T-helper 17 cell (primary cell): Measurements from ENCODE around the gene EIF5. TPM values are rescaled to one million over a fixed set of nuclear protein-coding genes. Genes with fewer than 3 reads are reported as not detected.

ENCODE experiments used
- ATAC-seq: fragments of 150-1000 bp; cut with Tn5 transposase; 2 replicates; pipeline ENCODE4 v1.10.0; 2021; ENCODE audit warnings: mild to moderate bottlenecking, moderate library complexity
- DNase-seq, 3 donors: peaks; one replicate each; pipeline versions ENCODE4 v3.0.0 to v3.0.0-alpha.2; 2020 to 2021
- H3K9me3 ChIP-seq: one replicate; pipeline ENCODE4 v1.7.0; 2013; ENCODE audit warnings: low read length, mild to moderate bottlenecking; ENCODE audit not compliant: control insufficient read depth, poor library complexity, severe bottlenecking
- H3K27ac Mint-ChIP-seq: one replicate; pipeline ENCODE4 v1.8.0; 2022; ENCODE audit warnings: mild to moderate bottlenecking, moderate library complexity, mixed read lengths
- H3K27me3 Mint-ChIP-seq: one replicate; pipeline ENCODE4 v1.8.0; 2022; ENCODE audit warnings: mixed read lengths
- H3K36me3 Mint-ChIP-seq: one replicate; pipeline ENCODE4 v1.8.0; 2022; ENCODE audit warnings: low read depth, mixed read lengths
- H3K4me1 Mint-ChIP-seq: one replicate; pipeline ENCODE4 v1.8.0; 2022; ENCODE audit warnings: mild to moderate bottlenecking, mixed read lengths
- H3K4me3 Mint-ChIP-seq: one replicate; pipeline ENCODE4 v1.8.0; 2022; ENCODE audit warnings: mild to moderate bottlenecking, moderate library complexity, mixed read lengths
- total RNA-seq, 4 donors: library from RNA in 2 of 4; stranded (reverse) in 2 of 4; gene quantifications; one replicate each; pipeline ENCODE4 v1.2.3 and lab custom pipeline; 2022 to 2026

The EIF5 gene
- total RNA-seq, 2 donors from 2014 or later, result 649 to 800 TPM

DNA sequence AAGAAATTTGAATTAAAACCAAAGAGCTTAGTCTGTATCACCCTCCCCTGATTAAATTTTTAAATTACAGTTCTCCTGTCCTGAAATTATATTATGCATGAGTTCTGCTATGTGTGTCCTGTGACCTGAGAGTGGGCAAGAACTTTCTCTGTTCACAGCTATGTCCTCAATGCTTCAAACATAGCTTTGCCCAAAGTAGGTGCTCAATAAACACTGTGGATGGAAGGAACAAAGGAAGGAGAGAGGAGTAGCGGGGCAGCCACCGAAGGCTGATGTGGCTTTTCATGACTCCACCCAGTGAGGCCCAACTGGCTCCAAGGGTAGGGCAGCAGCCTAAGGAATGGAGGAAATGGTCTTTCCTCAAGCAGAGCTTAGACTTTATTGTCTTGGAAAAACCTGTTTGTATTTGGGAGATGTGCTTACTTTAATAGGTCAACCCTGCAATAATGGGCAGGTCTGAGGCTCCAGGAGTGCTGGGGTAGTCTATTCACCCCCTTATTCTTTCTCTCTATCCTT lies 43.5 kb downstream of the EIF5 start:
- Mint-ChIP-seq H3K4me3 (no peak overlapping the region), H3K27ac (no peak overlapping the region), H3K27me3 (peaks cover 27% of the 10 kb centered on the region), H3K4me1 (peaks cover 6% of the 10 kb centered on the region), H3K36me3 (peaks cover 2% of the 10 kb centered on the region)
- ATAC-seq, result no peak
- no peaks in the 10 kb centered on the region for H3K9me3 ChIP-seq
- no peak for DNase-seq

DNA sequence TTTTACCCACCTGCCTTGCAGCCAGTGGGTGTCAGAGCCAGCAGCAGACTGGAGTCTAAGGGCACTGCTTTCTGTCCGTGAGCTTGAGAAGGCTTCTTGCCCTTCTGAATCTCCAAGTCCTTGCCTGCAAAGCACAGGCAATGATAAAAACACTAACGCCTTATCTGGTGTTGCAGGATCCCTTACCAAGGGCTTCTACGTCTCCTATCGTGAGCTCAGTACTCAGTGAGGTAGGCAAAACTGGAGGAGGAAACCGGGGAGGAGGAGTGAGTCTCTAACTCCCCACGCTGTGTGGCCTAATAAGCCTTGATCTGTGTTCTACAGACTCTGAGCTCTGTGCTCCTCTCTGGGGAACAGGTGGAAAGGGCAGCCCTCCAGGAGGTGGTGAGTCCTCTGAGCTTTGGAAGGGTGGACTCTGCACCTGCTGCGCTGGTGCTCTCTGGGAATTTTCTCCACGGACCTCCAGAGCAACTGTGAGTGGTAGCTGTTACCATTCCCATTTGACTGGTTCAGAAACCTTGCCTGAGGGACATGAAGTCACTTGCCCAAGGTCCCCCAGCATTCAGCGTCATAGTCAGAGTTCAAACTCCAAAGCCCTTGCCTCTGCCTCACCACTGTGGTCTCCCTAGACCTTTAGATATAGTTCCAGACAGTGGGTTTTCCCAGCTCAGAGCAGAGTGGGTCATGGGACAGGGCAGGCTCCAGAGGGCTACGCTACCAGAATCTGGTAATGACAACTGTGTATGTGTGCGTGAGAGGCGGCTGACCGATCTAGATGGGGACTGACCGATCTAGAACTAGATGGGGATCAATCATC lies 44.2 kb downstream of the EIF5 start:
- H3K36me3 Mint-ChIP-seq, result peaks cover 2% of the 10 kb centered on the region
- H3K4me3 Mint-ChIP-seq, result no peak overlapping the region
- DNase-seq, result no peak
- H3K4me1 Mint-ChIP-seq, result peaks cover 9% of the 10 kb centered on the region
- ATAC-seq, result no peak
- H3K27ac Mint-ChIP-seq, result no peak overlapping the region
- peaks cover 31% of the 10 kb centered on the region for H3K27me3 Mint-ChIP-seq
- H3K9me3 ChIP-seq, result no peaks in the 10 kb centered on the region

DNA sequence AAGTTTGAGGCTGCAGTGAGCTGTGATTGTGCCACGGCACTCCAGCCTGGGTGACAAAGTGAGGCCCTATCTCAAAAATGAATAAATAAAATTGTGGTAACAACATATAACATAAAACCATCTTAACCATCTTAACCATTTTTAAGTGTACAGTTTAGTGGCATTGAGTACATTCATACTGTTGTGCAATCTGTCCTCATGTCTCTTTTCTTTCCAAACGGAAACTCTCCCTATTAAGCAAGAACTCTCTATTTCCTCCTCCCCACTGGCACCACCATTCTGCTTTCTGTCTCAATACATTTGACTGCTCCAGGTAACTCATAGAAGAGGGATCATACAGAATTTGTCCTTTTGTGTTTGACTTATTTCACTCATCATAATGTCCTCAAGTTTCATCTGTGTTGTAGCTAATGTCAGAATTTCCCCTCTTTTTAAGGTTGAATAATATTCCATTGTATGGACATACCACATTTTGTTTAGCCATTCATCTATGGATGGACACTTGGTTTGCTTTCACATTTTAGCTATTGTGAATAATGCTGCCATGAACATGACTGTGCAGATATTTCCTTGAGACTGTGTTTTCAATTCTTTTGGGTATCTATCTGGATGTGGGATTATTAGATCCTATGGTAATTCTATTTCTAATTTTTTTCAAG lies 46.8 kb downstream of the EIF5 start:
- Mint-ChIP-seq H3K4me3 (no peak overlapping the region), H3K27me3 (peaks cover 19% of the 10 kb centered on the region), H3K27ac (no peak overlapping the region), H3K36me3 (no peaks in the 10 kb centered on the region), H3K4me1 (peaks cover 11% of the 10 kb centered on the region)
- H3K9me3 ChIP-seq, result no peaks in the 10 kb centered on the region
- no peak for DNase-seq
- ATAC-seq, result no peak

DNA sequence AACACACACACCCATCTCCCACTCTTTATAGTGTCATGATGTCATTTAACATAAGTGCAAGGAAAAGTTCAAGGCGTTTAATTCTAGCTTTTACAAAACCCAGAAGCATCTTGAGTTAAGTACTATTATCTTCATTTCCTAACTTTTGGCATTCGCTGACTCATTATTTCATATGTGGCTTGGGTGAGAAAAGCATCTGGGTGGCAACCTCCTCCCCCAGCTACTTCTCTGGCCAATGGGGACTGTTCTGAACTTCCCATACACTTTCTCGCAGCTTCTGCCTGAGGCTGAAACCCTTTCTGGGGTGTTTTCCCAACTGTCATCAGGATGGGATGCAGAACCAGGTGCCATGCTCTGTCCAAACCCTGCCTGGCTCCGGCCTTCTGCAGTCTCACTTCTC lies 48.3 kb downstream of the EIF5 start:
- DNase-seq (no peak), ATAC-seq (no peak)

DNA sequence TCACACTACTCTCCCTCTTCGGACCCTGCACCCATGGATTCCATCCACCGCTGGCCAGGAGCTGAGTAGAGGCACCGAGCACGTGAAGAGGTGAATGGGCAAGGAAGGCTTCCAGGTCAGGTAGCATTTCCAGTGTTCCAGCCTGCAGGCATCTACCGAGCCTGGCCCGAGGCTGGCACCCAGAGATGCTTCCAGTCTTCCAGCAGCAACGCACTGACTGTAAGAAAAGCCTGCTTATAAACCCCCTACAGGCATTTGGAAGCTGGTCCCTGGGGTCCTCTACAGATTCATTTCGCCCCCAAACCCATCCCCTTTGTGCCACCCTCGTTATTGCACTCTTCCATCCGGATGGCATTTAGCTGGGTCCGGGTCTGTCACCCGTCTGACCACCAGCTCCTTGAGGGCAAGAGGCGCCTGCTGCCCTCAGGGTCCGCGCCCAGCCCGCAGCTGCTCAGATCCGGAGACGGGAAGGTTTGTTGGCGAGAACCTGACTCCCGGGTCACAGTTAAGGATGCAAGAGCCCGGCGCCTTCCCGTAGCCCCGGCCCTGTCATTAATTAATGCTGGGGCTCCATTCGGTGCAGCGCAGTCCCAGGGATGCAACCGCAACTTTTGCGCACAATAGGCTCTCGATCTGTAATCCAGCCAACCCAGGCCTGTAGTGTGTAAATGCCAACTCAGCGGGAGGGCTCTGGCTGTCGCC lies 50.6 kb downstream of the EIF5 start:
- H3K9me3 ChIP-seq, result no peaks in the 10 kb centered on the region
- no peak for ATAC-seq
- peak overlapping the region; percentile 94 for H3K27ac Mint-ChIP-seq
- H3K4me1 Mint-ChIP-seq, result peaks cover 29% of the 10 kb centered on the region
- H3K36me3 Mint-ChIP-seq, result no peaks in the 10 kb centered on the region
- H3K4me3 Mint-ChIP-seq, result peak overlapping the region; percentile 96
- H3K27me3 Mint-ChIP-seq, result peaks cover 19% of the 10 kb centered on the region
- DNase-seq, result no peak

More for the DNA sequence above, 48.3 kb downstream of the EIF5 start:
- H3K36me3 Mint-ChIP-seq, result no peaks in the 10 kb centered on the region
- no peaks in the 10 kb centered on the region for H3K9me3 ChIP-seq
- H3K27me3 Mint-ChIP-seq, result peaks cover 19% of the 10 kb centered on the region
- H3K27ac Mint-ChIP-seq, result peak overlapping the region; percentile 74
- H3K4me1 Mint-ChIP-seq, result peaks cover 14% of the 10 kb centered on the region
- H3K4me3 Mint-ChIP-seq, result peak overlapping the region; percentile 31

DNA sequence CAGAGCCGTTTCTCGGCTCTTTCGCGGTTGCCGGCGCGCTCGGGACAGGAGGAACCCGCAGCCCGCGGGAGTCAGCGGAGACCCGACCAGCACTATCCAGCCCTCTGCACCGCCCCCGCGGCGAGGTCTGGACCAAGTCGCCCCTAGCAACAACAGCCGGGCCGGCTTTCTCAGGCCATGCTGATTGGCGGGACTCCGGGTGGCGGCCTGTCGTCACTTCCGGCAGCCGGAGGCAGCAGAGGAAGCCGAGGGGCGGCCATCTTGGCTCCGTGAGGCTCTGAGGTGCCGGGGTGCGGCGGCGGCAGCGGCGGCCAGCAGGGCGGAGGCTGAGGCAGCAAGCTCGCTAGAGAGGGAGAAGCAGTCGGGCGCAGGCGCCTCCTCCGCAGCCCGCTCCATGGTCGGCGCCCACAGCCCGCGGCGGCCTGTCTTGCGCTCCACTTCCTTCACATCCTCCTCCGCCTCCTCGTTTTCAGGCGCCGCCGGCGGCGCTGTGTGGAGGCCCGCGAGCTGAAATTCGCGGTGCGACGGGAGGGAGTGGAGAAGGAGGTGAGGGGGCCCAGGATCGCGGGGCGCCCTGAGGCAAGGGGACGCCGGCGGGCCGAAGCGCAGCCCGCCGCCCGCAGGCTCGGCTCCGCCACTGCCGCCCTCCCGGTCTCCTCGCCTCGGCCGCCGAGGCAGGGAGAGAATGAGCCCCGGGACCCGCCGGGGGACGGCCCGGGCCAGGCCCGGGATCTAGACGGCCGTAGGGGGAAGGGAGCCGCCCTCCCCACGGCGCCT lies 51.3 kb downstream of the EIF5 start, which contains the start of gene MARK3:
Gene MARK3 (plus strand): TSS at position 264 of the 777 bp plus-strand sequence. CDS start 615 bp downstream, outside the sequence.
- ATAC-seq, result peak; percentile 90
- Mint-ChIP-seq H3K36me3 (no peaks in the 10 kb centered on the region), H3K4me3 (peak within 1 kb of the TSS; percentile 96), H3K27ac (peak within 1 kb of the TSS; percentile 94), H3K27me3 (peaks cover 19% of the 10 kb centered on the region), H3K4me1 (peaks cover 29% of the 10 kb centered on the region)
- H3K9me3 ChIP-seq, result no peaks in the 10 kb centered on the region
- DNase-seq, result peak; percentile 94 to 95 (median 94)

DNA sequence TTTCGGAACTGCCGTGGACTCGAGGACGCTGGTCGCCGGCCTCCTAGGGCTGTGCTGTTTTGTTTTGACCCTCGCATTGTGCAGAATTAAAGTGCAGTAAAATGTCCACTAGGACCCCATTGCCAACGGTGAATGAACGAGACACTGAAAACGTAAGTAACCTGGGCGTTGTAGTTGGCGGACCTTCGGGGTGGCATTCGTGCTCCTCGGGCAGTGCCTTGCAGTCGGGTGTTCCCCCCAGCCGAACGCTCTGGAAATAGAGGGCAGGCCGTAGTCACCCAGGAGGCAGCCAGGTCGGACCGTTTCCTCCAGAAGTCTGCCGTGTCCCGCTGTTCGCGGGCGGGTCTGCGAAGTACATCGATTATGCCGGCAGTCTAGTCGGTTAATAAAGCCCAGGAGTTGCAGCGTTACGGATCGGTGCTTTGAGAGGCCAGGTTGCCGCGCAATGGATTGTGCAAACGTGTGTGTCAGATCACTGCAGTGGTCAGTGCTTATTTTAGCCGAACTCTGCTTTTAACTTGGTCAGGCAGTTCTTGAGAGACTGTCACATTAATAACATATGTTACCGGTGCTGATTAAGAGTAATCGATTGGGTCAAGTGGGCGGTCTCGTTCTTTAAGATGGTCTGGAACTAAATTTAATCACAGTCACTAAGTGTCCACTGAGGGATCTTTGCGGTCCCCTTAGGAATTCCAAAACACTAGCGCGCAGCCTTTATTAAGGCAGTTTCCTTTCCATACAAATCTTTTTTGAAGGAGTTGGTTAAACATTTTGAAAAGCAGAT lies 52.1 kb downstream of the EIF5 start:
- H3K9me3 ChIP-seq, result no peaks in the 10 kb centered on the region
- H3K4me1 Mint-ChIP-seq, result peaks cover 29% of the 10 kb centered on the region
- no peak for ATAC-seq
- H3K4me3 Mint-ChIP-seq, result peak overlapping the region; percentile 96
- peaks cover 14% of the 10 kb centered on the region for H3K27me3 Mint-ChIP-seq
- H3K36me3 Mint-ChIP-seq, result no peaks in the 10 kb centered on the region
- peak in 1 of 3 donors; percentile 24 for DNase-seq
- peak overlapping the region; percentile 94 for H3K27ac Mint-ChIP-seq

DNA sequence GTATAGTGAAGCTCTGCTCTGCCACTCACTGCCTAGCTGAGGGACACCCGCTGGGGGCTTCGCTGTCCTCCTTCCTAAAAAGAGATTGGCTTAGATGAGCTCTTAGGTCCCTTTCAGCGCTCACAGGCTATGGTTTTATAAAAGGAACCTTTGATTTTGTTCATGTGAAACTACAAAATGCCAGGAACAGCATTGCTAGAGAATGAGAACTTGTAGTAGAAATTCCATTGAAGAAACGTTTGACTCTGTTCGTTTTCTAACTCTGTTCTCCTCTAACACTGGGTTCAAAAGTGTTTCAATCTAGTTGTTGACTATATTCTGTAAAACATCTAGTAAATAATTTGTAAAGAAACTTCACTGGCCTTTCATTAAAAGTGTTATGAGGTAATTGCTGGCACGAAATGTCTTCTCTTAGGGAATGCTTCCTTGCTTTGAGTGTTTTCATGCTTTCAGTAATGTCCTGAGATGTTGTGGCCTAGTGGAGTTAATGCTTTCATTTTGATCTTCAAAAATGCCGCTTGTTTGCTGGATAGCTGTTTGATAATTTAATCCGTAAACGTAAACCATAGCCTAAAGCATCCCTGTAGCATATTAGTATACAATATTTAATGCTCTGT lies 52.8 kb downstream of the EIF5 start:
- Mint-ChIP-seq H3K36me3 (no peaks in the 10 kb centered on the region), H3K27ac (peak overlapping the region; percentile 94), H3K4me1 (peaks cover 29% of the 10 kb centered on the region), H3K27me3 (peaks cover 7% of the 10 kb centered on the region), H3K4me3 (peak overlapping the region; percentile 96)
- ATAC-seq, result no peak
- no peak for DNase-seq
- H3K9me3 ChIP-seq, result no peaks in the 10 kb centered on the region

DNA sequence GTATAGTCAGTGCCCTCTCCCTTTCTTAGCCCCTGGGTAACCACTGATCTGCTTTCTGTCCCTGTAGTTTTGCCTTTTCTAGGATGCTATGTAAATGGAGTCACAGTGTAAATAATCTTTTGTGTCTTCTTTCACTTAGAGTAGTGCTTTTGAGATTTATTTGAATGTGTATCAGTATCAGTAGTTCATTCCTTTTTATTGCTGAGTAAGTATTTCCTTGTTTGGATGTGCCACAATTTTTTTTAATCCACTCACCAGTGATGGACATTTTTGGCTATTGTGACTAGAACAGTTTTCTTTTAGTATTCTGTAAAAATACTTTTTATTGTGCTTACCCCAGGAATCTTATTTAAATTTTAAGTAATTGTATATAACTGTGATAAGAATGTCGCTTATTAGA lies 54.6 kb downstream of the EIF5 start:
- H3K4me3 Mint-ChIP-seq, result peak overlapping the region; percentile 96
- H3K36me3 Mint-ChIP-seq, result no peaks in the 10 kb centered on the region
- peak overlapping the region; percentile 94 for H3K27ac Mint-ChIP-seq
- no peaks in the 10 kb centered on the region for H3K27me3 Mint-ChIP-seq
- no peaks in the 10 kb centered on the region for H3K9me3 ChIP-seq
- H3K4me1 Mint-ChIP-seq, result peaks cover 28% of the 10 kb centered on the region
- DNase-seq, result no peak
- no peak for ATAC-seq

DNA sequence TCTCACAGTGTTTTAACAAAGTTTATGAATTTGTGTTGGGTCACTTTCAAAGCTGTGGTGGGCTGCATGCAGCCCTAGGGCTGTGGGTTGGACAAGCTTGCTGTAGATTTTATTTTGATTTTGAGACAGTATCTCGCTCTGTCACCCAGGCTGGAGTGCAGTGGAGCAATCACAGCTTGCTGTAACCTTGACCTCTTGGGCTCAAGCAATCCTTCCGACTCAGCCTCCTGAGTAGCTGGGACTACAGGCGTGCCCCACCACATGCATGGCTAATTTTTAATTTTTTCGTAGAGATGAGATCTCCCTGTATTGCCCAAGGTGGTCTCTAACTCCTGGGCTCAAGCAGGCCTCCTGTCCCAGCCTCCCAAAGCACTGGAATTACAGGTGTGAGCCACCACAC lies 56.6 kb downstream of the EIF5 start:
- Mint-ChIP-seq H3K36me3 (peaks cover 3% of the 10 kb centered on the region), H3K4me1 (peaks cover 40% of the 10 kb centered on the region), H3K27ac (no peak overlapping the region), H3K27me3 (no peaks in the 10 kb centered on the region), H3K4me3 (no peak overlapping the region)
- ATAC-seq (no peak), DNase-seq (no peak)
- no peaks in the 10 kb centered on the region for H3K9me3 ChIP-seq

DNA sequence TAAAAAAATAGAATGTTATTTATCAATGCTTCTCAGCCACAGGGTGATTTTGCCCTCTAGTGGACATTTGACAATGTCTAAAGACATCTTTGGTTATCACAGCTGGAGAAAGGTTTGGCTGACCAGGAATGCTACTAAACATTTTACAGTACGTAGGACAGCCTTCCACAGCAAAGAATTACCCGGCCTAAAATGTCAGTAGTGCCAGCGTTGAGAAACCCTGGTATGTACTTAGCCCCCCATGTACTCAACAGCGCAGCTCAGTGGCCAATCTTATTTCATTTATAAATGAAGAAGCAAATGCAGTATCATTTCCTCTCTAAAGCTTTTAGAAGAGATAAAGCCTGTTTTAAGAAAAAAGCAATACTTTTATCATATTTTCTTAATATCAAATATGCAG lies 57.0 kb downstream of the EIF5 start:
- Mint-ChIP-seq H3K27ac (no peak overlapping the region), H3K36me3 (peaks cover 3% of the 10 kb centered on the region), H3K4me3 (no peak overlapping the region), H3K27me3 (no peaks in the 10 kb centered on the region), H3K4me1 (peaks cover 44% of the 10 kb centered on the region)
- H3K9me3 ChIP-seq, result no peaks in the 10 kb centered on the region
- ATAC-seq, result peak; percentile 76
- DNase-seq, result peak in 1 of 3 donors; percentile 25

DNA sequence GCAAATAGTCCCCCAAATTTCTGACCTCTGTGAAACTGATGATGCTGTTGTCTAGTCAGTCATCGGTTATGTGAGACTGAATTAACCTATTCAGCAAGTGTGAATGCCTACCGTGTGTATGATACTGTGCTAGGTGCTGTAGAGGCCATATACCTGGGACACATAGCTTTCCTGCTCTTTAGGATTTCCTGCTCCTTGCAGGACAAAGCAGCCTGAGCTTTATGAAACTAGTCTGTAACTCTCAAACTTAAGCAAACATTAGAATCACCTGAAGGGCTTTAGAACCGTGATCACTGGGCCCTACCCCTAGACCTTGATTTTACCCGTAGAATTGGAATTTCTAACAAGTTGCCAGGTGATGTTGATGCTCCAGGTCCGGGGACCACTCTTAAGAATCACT lies 58.1 kb downstream of the EIF5 start:
- ATAC-seq (no peak), DNase-seq (no peak)
- no peak overlapping the region for H3K27ac Mint-ChIP-seq
- H3K4me1 Mint-ChIP-seq, result peaks cover 46% of the 10 kb centered on the region
- H3K9me3 ChIP-seq, result no peaks in the 10 kb centered on the region
- H3K36me3 Mint-ChIP-seq, result peaks cover 3% of the 10 kb centered on the region
- no peak overlapping the region for H3K4me3 Mint-ChIP-seq
- no peaks in the 10 kb centered on the region for H3K27me3 Mint-ChIP-seq
